OCI-LY1 (cell line): ENCODE results near the gene MED27.

Experiments used
- H2AFZ ChIP-seq: fragments of 200-600 bp; sonication (generic), shearing (Covaris generic); 2 replicates; pipeline ENCODE4 v1.6.0; 2014; ENCODE audit warnings: antibody characterized with exemption, mild to moderate bottlenecking, low read length
- H3F3A ChIP-seq: fragments of 200-600 bp; sonication (generic), shearing (Covaris generic); 2 replicates; pipeline ENCODE4 v1.6.0; 2014; ENCODE audit warnings: mild to moderate bottlenecking, antibody characterized with exemption, low read length, moderate library complexity; ENCODE audit not compliant: insufficient read depth
- H3K27ac ChIP-seq: fragments of 200-600 bp; sonication (generic); 2 replicates; pipeline ENCODE4 v1.5.1; 2014; ENCODE audit warnings: low read length, mixed run types, mild to moderate bottlenecking, low read depth; ENCODE audit not compliant: poor library complexity, severe bottlenecking
- H3K27me3 ChIP-seq: fragments of 200-600 bp; sonication (generic); 2 replicates; pipeline ENCODE4 v1.6.0; 2014; ENCODE audit warnings: antibody characterized with exemption, mild to moderate bottlenecking, low read length, moderate library complexity; ENCODE audit not compliant: insufficient read depth
- H3K36me3 ChIP-seq: fragments of 200-600 bp; sonication (generic); 2 replicates; pipeline ENCODE4 v1.6.1; 2014; ENCODE audit warnings: mild to moderate bottlenecking, antibody characterized with exemption, low read length, moderate library complexity, mixed read lengths; ENCODE audit not compliant: insufficient read depth
- H3K4me1 ChIP-seq: fragments of 200-600 bp; sonication (generic); 2 replicates; pipeline ENCODE4 v1.5.1; 2014; ENCODE audit warnings: mild to moderate bottlenecking, low read length, moderate library complexity; ENCODE audit not compliant: insufficient read depth, severe bottlenecking
- H3K4me2 ChIP-seq: fragments of 200-600 bp; sonication (generic), shearing (Covaris generic); 2 replicates; pipeline ENCODE4 v1.6.1; 2014; ENCODE audit warnings: low read length
- H3K4me3 ChIP-seq: fragments of 200-600 bp; sonication (generic); 2 replicates; pipeline ENCODE4 v1.5.1; 2014; ENCODE audit warnings: low read length, low read depth, mild to moderate bottlenecking, mixed read lengths; ENCODE audit not compliant: poor library complexity, severe bottlenecking
- H3K79me2 ChIP-seq: fragments of 200-600 bp; shearing (Covaris generic); 2 replicates; pipeline ENCODE4 v1.6.1; 2016; ENCODE audit warnings: mixed run types, low read length, mixed read lengths; ENCODE audit not compliant: insufficient read depth
- H3K9ac ChIP-seq: fragments of 200-600 bp; sonication (generic), shearing (Covaris generic); 2 replicates; pipeline ENCODE4 v1.6.1; 2014; ENCODE audit warnings: mild to moderate bottlenecking, low read length, mixed read lengths
- H3K9me2 ChIP-seq: fragments of 200-600 bp; sonication (generic), shearing (Covaris generic); 2 replicates; pipeline ENCODE4 v1.6.1; 2014; ENCODE audit warnings: low read depth, mild to moderate bottlenecking, low read length, mixed read lengths
- H3K9me3 ChIP-seq: fragments of 200-600 bp; shearing (Covaris generic); 2 replicates; pipeline ENCODE4 v1.6.1; 2014; ENCODE audit warnings: low read length, mixed read lengths
- H4K20me1 ChIP-seq: fragments of 200-600 bp; sonication (generic), shearing (Covaris generic); 2 replicates; pipeline ENCODE4 v1.6.0; 2016; ENCODE audit warnings: mild to moderate bottlenecking, low read length; ENCODE audit not compliant: insufficient read depth
- EZH2 ChIP-seq: fragments of 200-600 bp; sonication (generic), shearing (Covaris generic); IDR thresholded peaks from 2 replicates; pipeline ENCODE4 v1.8.0; 2017; ENCODE audit warnings: borderline replicate concordance, mixed run types, mild to moderate bottlenecking, antibody characterized with exemption, low read length, moderate library complexity, mixed read lengths
- TF ChIP-seq, protein P1 (sequence below): fragments of 200-600 bp; sonication (generic), shearing (Covaris generic); IDR thresholded peaks from 2 replicates; pipeline ENCODE4 v1.5.1; 2017; ENCODE audit warnings: mild to moderate bottlenecking, antibody characterized with exemption, low read length, moderate library complexity, mixed read lengths

MED27 gene

DNA sequence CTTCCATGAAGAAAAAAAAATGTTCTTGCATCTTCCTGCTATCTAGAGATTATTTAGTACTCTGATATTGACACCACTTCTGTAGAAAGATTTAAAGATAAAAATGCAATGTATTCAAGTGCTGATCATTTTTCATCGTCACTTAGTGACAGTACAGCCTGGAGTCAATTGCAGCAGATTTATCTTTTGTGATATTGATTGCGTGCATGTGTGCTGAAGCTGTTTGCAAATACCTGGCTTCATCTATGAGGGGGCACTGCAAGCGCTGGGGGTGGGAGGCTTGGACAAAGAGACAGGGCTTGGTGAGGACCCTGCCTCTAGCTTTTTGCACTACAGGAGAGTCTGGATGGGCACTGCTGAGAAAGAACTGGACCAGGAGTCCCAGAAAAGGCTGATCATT is 38.0 kb upstream of the MED27 start:
- Histone ChIP-seq H3K4me1 (no peaks in the 10 kb centered on the region), H3K36me3 (no peaks in the 10 kb centered on the region; the same call in 1 of the 2 replicates), H3K9me3 (no peaks in the 10 kb centered on the region), H3K9ac (no peak overlapping the region), H3K27me3 (no peaks in the 10 kb centered on the region), H3K27ac (no peak overlapping the region), H3K79me2 (no peaks in the 10 kb centered on the region), H4K20me1 (no peaks in the 10 kb centered on the region), H3K4me2 (no peak overlapping the region), H3K9me2 (no peaks in the 10 kb centered on the region), H2AFZ (no peak overlapping the region), H3K4me3 (no peak overlapping the region), H3F3A (no peaks in the 10 kb centered on the region)
- no peak for TF ChIP-seq EZH2
- TF ChIP-seq, protein P1, sequence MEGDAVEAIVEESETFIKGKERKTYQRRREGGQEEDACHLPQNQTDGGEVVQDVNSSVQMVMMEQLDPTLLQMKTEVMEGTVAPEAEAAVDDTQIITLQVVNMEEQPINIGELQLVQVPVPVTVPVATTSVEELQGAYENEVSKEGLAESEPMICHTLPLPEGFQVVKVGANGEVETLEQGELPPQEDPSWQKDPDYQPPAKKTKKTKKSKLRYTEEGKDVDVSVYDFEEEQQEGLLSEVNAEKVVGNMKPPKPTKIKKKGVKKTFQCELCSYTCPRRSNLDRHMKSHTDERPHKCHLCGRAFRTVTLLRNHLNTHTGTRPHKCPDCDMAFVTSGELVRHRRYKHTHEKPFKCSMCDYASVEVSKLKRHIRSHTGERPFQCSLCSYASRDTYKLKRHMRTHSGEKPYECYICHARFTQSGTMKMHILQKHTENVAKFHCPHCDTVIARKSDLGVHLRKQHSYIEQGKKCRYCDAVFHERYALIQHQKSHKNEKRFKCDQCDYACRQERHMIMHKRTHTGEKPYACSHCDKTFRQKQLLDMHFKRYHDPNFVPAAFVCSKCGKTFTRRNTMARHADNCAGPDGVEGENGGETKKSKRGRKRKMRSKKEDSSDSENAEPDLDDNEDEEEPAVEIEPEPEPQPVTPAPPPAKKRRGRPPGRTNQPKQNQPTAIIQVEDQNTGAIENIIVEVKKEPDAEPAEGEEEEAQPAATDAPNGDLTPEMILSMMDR = no peak

DNA sequence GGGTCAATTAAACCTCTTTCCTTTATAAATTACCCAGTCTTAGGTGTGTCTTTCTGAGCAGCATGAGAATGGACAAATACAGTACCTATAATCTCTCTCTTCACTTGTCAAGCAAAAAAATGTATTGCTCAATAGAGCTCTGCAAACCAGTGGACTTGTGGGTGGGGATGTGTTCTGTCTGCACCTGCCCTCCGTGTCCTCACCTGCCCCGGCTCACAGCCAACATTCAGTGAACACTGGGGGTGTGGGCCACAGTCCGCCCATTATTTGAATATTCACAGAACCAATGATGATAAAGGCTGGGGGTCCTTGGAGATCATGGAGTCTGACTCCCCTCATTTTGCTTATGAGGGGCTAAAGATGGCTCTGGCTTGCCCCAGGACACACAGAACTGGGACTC is 36.9 kb upstream of the MED27 start:
- no peaks in the 10 kb centered on the region for H3F3A ChIP-seq
- no peaks in the 10 kb centered on the region; the same call in 1 of the 2 replicates for H3K36me3 ChIP-seq
- H3K9ac ChIP-seq = no peak overlapping the region
- H3K79me2 ChIP-seq = no peaks in the 10 kb centered on the region
- no peak overlapping the region for H3K27ac ChIP-seq
- H2AFZ ChIP-seq = no peak overlapping the region
- no peaks in the 10 kb centered on the region for H3K4me1 ChIP-seq
- H4K20me1 ChIP-seq = no peaks in the 10 kb centered on the region
- H3K4me2 ChIP-seq = no peak overlapping the region
- H3K27me3 ChIP-seq = no peaks in the 10 kb centered on the region
- no peaks in the 10 kb centered on the region for H3K9me3 ChIP-seq
- TF ChIP-seq, protein P1 = no peak
- TF ChIP-seq EZH2 = no peak
- H3K9me2 ChIP-seq = no peaks in the 10 kb centered on the region
- no peak overlapping the region for H3K4me3 ChIP-seq

DNA sequence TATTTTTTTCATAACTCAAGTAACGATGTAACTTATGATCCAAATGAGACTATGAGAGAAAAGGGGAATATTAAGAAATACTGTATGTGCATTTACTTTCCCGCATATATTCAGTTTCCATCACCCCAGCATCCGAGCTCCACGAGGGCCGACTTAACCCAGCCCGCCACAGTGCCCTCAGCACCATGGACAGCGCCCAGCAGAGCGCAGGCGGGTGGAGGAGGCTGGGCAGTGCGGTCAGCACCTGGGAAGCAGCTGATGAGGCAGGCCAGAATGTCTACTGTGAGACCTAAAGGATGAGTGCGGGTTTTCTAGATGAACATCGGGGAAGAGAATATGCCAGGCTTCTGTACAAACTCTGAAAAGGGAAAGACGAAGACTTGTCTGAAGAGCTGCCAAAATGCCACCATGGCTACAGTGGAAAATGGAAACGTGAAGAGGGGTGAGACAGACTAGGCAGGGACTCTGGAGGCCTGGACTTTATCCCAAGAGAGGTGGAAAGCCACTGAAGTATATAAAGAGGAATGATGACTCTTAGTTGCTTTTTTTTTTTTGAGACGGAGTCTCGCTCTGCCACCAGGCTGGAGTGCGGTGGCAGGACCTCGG is 34.5 kb upstream of the MED27 start:
- H3K27me3 ChIP-seq = no peaks in the 10 kb centered on the region
- H3K9me3 ChIP-seq = no peaks in the 10 kb centered on the region
- H2AFZ ChIP-seq = no peak overlapping the region
- H3F3A ChIP-seq = no peaks in the 10 kb centered on the region
- no peaks in the 10 kb centered on the region for H3K4me1 ChIP-seq
- no peak overlapping the region for H3K4me3 ChIP-seq
- no peaks in the 10 kb centered on the region for H4K20me1 ChIP-seq
- no peaks in the 10 kb centered on the region; the same call in 1 of the 2 replicates for H3K36me3 ChIP-seq
- no peaks in the 10 kb centered on the region for H3K9me2 ChIP-seq
- H3K79me2 ChIP-seq = no peaks in the 10 kb centered on the region
- H3K4me2 ChIP-seq = no peak overlapping the region
- H3K27ac ChIP-seq = no peak overlapping the region
- no peak overlapping the region for H3K9ac ChIP-seq
- TF ChIP-seq, protein P1 = no peak
- no peak for TF ChIP-seq EZH2
